Neutrophil (primary cell): ENCODE measurements around the gene DENND1A.

ENCODE experiments used
- H3K27ac ChIP-seq: fragments of 200-600 bp; sonication (generic); 2 replicates; pipeline ENCODE4 v1.5.1; 2016; ENCODE audit warnings: mild to moderate bottlenecking, moderate library complexity
- H3K27me3 ChIP-seq: fragments of 200-600 bp; sonication (generic); 2 replicates; pipeline ENCODE4 v1.6.0; 2016; ENCODE audit warnings: mild to moderate bottlenecking
- H3K36me3 ChIP-seq: fragments of 200-600 bp; sonication (generic); 2 replicates; pipeline ENCODE4 v1.5.1; 2017
- H3K4me1 ChIP-seq, 2 experiments: fragments of 200-600 bp in 1 of 2; sonication (generic) in 1 of 2; 1 replicate in 1 of 2; 2 replicates in 1 of 2; pipeline versions ENCODE4 v1.5.1 to v1.6.1; 2013 to 2016; ENCODE audit warnings: low read depth in 1 of 2, low read length in 1 of 2, mild to moderate bottlenecking in 1 of 2, moderate library complexity in 1 of 2; ENCODE audit not compliant: control insufficient read depth in 1 of 2, insufficient read depth in 1 of 2
- H3K4me3 ChIP-seq, 2 experiments: fragments of 200-600 bp in 1 of 2; sonication (generic) in 1 of 2; 1 replicate in 1 of 2; 2 replicates in 1 of 2; pipeline ENCODE4 v1.5.1; 2013 to 2016; ENCODE audit warnings: low read depth in 1 of 2, low read length in 1 of 2, mild to moderate bottlenecking in 1 of 2, moderate library complexity in 1 of 2
- H3K9me3 ChIP-seq: fragments of 200-600 bp; sonication (generic); 2 replicates; pipeline ENCODE4 v1.5.1; 2016
- TF ChIP-seq, protein P1 (sequence below): fragments of 200-600 bp; sonication (generic); IDR thresholded peaks from 2 replicates; pipeline ENCODE4 v1.5.1; 2016; ENCODE audit warnings: antibody characterized with exemption

The DENND1A gene

DNA sequence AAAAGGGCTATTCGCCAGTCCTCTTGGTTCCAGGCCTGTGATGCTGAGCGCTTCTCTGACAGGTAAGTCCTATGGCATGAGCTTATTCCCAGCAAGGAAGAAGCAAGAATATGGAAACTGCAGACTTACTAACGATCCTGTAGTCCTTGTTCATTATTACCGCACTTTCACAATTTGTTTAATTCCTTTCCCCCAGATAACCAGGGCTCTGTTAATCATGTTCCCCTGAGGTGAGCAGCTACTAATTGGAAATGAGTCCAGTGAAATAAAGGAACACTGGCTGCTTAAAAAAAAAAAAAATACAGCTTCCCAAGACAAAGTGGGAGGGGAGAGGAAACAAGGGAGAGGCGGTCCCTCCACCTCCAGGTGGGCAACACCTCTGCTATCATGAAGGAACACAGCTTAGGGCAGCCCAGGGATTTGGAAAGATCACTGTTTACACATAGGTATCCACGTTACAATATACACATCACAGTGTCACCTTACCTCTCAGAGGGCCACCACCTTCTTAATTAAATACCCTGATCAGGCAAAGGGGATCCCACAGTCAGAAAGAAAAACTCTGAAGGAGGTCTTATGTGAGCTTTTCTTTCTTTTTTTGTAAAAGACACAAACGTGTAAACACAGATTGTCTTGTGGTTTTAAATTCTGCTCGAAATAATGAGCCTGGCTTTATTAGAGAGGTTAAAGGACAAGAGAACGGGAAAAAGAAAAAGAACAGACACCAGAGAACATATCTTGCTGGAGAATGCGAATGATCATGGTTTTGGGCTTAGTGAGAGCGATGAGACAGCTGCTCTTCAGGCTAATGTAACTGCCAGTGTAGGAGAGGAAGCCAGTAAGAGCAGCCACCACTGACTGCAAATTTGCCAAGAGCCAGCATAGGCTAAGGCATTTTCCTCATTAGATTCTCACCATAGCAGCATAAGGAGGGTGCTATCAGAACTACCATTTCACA lies 315.3 kb downstream of the DENND1A start:
- H3K27ac ChIP-seq: no peak overlapping the region
- no peaks in the 10 kb centered on the region for H3K27me3 ChIP-seq
- no peaks in the 10 kb centered on the region for H3K4me1 ChIP-seq
- H3K4me3 ChIP-seq: no peak overlapping the region
- no peaks in the 10 kb centered on the region for H3K9me3 ChIP-seq
- TF ChIP-seq, protein P1, sequence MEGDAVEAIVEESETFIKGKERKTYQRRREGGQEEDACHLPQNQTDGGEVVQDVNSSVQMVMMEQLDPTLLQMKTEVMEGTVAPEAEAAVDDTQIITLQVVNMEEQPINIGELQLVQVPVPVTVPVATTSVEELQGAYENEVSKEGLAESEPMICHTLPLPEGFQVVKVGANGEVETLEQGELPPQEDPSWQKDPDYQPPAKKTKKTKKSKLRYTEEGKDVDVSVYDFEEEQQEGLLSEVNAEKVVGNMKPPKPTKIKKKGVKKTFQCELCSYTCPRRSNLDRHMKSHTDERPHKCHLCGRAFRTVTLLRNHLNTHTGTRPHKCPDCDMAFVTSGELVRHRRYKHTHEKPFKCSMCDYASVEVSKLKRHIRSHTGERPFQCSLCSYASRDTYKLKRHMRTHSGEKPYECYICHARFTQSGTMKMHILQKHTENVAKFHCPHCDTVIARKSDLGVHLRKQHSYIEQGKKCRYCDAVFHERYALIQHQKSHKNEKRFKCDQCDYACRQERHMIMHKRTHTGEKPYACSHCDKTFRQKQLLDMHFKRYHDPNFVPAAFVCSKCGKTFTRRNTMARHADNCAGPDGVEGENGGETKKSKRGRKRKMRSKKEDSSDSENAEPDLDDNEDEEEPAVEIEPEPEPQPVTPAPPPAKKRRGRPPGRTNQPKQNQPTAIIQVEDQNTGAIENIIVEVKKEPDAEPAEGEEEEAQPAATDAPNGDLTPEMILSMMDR: no peak
- peaks cover 6% of the 10 kb centered on the region for H3K36me3 ChIP-seq

DNA sequence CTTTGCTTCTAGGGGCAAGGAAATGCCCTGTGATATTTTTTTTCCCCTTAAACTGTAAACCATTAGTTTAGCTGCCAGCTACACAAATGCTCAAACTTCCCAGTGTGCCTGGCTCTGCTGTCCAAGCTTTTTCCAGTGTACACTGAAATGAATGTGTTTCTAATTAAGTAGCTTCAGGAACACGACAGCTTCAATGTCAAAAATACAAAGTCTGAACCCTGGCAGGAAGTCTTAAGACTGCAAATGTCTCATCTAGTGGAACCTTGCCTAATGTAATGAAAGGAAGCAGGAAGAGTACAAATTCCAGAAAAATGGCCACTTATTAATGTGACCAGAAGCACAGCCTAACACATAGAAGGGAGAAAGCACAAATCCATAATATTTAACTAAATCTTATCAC lies 318.7 kb downstream of the DENND1A start:
- H3K4me3 ChIP-seq: no peak overlapping the region
- H3K4me1 ChIP-seq: no peaks in the 10 kb centered on the region
- TF ChIP-seq, protein P1: no peak
- H3K27ac ChIP-seq: no peak overlapping the region
- peaks cover 5% of the 10 kb centered on the region for H3K36me3 ChIP-seq
- no peaks in the 10 kb centered on the region for H3K9me3 ChIP-seq
- H3K27me3 ChIP-seq: no peaks in the 10 kb centered on the region

DNA sequence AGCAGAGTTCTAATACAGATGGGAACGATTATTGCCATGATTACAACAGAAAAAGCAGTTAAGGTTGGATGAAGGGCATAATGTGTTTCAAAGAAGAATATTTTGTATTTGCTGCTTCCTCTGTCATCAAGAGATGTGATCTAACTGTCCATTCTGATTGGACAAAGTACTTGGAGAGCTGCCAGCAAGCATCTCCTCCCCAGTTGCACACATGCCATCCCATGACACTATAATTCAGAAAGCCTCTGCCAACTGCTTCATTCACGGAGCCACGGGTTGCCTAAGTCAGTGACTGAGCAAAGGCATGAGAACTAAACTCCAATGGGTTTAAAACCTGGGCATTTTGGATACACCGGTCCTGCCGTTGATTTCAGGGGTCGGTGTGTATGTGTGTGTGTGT lies 320.1 kb downstream of the DENND1A start:
- Histone ChIP-seq H3K9me3 (no peaks in the 10 kb centered on the region), H3K4me1 (no peaks in the 10 kb centered on the region), H3K27me3 (no peaks in the 10 kb centered on the region), H3K27ac (no peak overlapping the region), H3K4me3 (no peak overlapping the region), H3K36me3 (peaks cover 9% of the 10 kb centered on the region)
- TF ChIP-seq, protein P1: no peak

GRCh38 chr9:123608104-123608503 lies 321.8 kb downstream of the DENND1A start:
- Histone ChIP-seq H3K4me1 (no peaks in the 10 kb centered on the region), H3K36me3 (peaks cover 11% of the 10 kb centered on the region), H3K9me3 (no peaks in the 10 kb centered on the region), H3K27ac (no peak overlapping the region), H3K27me3 (no peaks in the 10 kb centered on the region), H3K4me3 (no peak overlapping the region)
- TF ChIP-seq, protein P1: no peak

GRCh38 chr9:123607479-123607878 lies 322.4 kb downstream of the DENND1A start:
- Histone ChIP-seq H3K9me3 (no peaks in the 10 kb centered on the region), H3K36me3 (peaks cover 11% of the 10 kb centered on the region), H3K4me1 (no peaks in the 10 kb centered on the region), H3K4me3 (no peak overlapping the region), H3K27ac (no peak overlapping the region), H3K27me3 (no peaks in the 10 kb centered on the region)
- TF ChIP-seq, protein P1: no peak
